Measurements from ENCODE around the gene BACH2.
A peak's percentile ranks its signal among the peaks of the same experiment; 100 is the strongest.

Gene BACH2

GRCh38 chr6:89952686-89953085 is 344.0 kb downstream of the BACH2 start:
- TF ChIP-seq CTCF (IDR thresholded peaks at IDR 0.05; ENCODE audit: low read depth, low read length): no peak
- DNase-seq (ENCODE audit: extremely low read depth, low read depth): no peak

- no peak for DNase-seq (ENCODE audit: extremely low read depth, low read depth)
- TF ChIP-seq CTCF (IDR thresholded peaks at IDR 0.05; ENCODE audit: low read depth, low read length): no peak
Observed at GRCh38 chr6:89952105-89952671, 344.5 kb downstream of the BACH2 start.

- TF ChIP-seq CTCF (IDR thresholded peaks at IDR 0.05; ENCODE audit: low read depth, low read length): no peak
- no peak for DNase-seq (ENCODE audit: extremely low read depth, low read depth)
Observed at GRCh38 chr6:89951574-89952104, 345.0 kb downstream of the BACH2 start.

GRCh38 chr6:89950879-89951391 is 345.7 kb downstream of the BACH2 start:
- DNase-seq (ENCODE audit: extremely low read depth, low read depth): no peak

GRCh38 chr6:89950446-89950845 is 346.2 kb downstream of the BACH2 start:
- no peak for DNase-seq (ENCODE audit: extremely low read depth, low read depth)

More at GRCh38 chr6:89950879-89951391, 345.7 kb downstream of the BACH2 start:
- no peak for TF ChIP-seq CTCF (IDR thresholded peaks at IDR 0.05; ENCODE audit: low read depth, low read length)

GRCh38 chr6:89948876-89949275 is 347.8 kb downstream of the BACH2 start:
- DNase-seq (ENCODE audit: extremely low read depth, low read depth): no peak
- no peak for TF ChIP-seq CTCF (IDR thresholded peaks at IDR 0.05; ENCODE audit: low read depth, low read length)

More at GRCh38 chr6:89950446-89950845, 346.2 kb downstream of the BACH2 start:
- no peak for TF ChIP-seq CTCF (IDR thresholded peaks at IDR 0.05; ENCODE audit: low read depth, low read length)

GRCh38 chr6:89944826-89945407 is 351.7 kb downstream of the BACH2 start:
- peak; percentile 31 for TF ChIP-seq CTCF (IDR thresholded peaks at IDR 0.05; ENCODE audit: low read depth, low read length)
- DNase-seq (ENCODE audit: extremely low read depth, low read depth): no peak
